SU-DHL-6 (cell line): ENCODE data around the gene IRAK1.

Experiments used
- EZH2phosphoT487 ChIP-seq: fragments of 200-600 bp; sonication (generic), shearing (Covaris generic); conservative IDR thresholded peaks from 2 replicates; pipeline ENCODE4 v1.6.1; 2018; ENCODE audit warnings: mild to moderate bottlenecking, antibody characterized with exemption, low read length, moderate library complexity, mixed read lengths
- TF ChIP-seq, protein P1 (sequence below): fragments of 200-600 bp; sonication (generic); IDR thresholded peaks from one replicate; pipeline ENCODE4 v1.5.1; 2017; ENCODE audit warnings: antibody characterized with exemption, mild to moderate bottlenecking, low read length, moderate library complexity; ENCODE audit not compliant: insufficient read depth, poor library complexity, severe bottlenecking

DNA sequence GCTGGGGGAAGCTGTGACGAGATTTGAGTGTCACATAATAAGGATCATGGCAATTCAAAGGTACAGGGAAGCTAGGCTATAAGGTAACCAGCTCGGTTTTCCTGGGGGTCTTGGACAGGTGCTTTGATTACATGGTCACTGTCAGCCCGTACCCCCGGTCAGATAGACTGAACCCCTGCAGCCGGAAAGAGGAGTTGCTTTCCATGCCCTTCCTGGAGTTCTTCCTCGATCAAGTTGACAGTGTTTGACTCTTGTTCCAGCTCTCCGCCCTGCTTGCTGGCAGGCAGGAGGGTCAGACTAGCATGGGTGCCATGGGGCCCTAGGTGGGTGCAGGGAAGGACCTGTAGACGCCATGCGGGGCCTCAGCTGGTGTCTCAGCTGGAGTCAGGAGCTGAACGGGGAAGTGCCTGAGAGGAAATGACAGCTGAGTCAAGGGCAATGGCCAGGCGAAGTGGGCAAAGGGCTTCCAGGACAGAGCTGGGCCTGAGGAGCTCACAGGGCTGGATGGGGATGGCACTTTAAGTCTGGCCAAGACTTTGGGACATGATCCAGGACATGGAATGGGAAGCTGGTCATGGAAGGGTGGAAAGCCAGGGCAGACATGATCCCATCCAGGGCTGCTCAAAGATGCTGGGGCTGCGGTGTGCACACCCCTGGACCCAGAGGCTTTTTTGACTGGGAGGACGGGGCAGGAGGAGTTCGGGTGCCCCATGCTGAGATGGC is 45.5 kb downstream of the IRAK1 start:
- TF ChIP-seq, protein P1, sequence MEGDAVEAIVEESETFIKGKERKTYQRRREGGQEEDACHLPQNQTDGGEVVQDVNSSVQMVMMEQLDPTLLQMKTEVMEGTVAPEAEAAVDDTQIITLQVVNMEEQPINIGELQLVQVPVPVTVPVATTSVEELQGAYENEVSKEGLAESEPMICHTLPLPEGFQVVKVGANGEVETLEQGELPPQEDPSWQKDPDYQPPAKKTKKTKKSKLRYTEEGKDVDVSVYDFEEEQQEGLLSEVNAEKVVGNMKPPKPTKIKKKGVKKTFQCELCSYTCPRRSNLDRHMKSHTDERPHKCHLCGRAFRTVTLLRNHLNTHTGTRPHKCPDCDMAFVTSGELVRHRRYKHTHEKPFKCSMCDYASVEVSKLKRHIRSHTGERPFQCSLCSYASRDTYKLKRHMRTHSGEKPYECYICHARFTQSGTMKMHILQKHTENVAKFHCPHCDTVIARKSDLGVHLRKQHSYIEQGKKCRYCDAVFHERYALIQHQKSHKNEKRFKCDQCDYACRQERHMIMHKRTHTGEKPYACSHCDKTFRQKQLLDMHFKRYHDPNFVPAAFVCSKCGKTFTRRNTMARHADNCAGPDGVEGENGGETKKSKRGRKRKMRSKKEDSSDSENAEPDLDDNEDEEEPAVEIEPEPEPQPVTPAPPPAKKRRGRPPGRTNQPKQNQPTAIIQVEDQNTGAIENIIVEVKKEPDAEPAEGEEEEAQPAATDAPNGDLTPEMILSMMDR, result no peak
- TF ChIP-seq EZH2phosphoT487, result no peak
